ENCODE results near the gene ARMC3.

The ARMC3 gene

DNA sequence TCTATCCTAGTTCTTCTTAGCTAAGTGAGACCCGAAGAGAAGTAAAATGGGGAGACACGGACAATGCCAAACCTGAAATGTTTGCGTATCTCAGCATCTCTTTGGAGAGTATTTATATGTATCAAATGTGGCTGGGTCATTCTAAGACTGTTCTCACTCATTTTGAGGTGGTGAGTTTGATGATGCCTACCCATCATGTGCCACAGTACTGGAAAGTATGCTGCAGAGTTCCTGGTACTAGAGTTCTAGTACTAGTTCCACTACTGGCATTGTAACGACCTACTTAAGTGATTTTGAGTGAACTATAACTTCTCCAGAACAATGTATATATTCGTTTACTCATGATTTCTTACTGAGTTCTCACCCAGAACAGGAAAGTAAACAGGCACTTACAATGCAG is 41.9 kb downstream of the ARMC3 start:
- TF ChIP-seq, protein P1, sequence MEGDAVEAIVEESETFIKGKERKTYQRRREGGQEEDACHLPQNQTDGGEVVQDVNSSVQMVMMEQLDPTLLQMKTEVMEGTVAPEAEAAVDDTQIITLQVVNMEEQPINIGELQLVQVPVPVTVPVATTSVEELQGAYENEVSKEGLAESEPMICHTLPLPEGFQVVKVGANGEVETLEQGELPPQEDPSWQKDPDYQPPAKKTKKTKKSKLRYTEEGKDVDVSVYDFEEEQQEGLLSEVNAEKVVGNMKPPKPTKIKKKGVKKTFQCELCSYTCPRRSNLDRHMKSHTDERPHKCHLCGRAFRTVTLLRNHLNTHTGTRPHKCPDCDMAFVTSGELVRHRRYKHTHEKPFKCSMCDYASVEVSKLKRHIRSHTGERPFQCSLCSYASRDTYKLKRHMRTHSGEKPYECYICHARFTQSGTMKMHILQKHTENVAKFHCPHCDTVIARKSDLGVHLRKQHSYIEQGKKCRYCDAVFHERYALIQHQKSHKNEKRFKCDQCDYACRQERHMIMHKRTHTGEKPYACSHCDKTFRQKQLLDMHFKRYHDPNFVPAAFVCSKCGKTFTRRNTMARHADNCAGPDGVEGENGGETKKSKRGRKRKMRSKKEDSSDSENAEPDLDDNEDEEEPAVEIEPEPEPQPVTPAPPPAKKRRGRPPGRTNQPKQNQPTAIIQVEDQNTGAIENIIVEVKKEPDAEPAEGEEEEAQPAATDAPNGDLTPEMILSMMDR (IDR thresholded peaks at IDR 0.05): no peak

DNA sequence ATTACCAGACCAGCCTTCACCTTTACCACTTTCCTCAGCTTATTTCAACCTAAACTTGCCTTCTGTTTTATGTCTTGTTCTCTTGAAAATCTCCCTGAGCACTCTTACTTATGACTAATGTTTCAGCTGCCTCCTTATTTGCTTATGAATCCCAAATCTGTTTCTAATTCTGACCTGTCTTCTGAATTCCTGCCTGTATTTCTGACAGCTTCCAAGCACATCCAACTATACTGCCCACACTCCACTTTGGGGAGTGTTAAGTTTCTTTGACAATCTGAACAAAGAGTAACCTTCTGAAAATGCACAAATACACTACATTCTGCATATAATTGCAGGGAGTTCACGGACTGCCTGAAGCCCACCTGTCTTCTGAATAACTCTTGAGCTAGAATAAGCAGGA is 48.7 kb downstream of the ARMC3 start:
- TF ChIP-seq, protein P1 (IDR thresholded peaks at IDR 0.05): no peak

DNA sequence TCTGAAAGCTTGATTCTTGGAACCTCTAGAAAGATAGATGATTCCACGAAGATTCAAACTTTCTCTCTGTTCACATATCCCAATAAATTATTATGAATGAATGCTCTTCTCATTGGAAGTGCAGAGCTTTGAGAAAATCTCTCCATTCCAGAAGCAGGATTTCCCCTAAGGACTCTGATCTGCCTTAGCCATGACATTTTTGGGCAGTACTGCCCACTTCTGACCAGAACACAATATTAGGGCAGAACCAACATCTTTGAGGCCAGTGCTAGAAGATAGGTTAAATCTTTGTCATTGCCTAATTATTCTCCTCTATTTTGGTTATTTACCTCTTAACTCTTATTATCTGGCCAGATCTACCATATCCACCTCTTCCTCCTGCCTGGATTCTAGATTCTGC is 49.9 kb downstream of the ARMC3 start:
- TF ChIP-seq, protein P1 (IDR thresholded peaks at IDR 0.05): no peak

DNA sequence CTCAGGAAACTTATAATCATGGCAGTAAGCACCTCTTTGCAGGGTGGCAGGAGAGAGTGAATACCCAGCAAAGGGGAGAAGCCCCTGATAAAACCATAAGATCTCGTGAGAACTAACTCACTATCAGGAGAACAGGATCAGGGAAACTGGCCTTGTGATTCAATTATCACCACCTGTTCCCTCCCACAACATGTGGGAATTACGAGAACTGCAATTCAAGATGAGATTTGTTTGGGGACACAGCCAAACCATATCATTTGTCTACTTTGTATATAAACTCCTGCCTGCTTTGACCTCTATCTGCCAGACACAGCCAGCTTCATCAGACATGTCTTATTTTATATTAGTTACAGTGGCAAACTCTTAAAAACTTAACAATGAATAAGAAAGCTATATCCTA is 50.4 kb downstream of the ARMC3 start:
- TF ChIP-seq, protein P1 (IDR thresholded peaks at IDR 0.05): no peak

DNA sequence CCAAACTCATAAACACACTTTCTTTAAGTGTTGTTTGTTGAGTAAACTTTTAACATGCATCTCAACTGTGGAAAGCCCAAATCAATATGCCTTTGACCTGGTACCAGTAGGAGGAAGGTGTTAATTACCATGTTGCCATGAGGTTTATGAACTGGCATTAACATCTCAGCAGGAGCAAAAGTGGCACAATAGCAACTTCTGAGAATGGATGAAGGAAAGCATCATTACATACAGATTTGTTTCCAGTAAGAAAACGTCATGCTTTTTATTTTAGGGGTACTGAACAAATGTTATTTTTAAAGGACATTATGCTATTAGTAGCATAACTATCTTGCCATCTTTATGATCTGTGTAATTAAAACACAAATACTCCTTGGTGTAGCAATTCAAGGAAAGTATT is 51.1 kb downstream of the ARMC3 start:
- TF ChIP-seq, protein P1 (IDR thresholded peaks at IDR 0.05): no peak

DNA sequence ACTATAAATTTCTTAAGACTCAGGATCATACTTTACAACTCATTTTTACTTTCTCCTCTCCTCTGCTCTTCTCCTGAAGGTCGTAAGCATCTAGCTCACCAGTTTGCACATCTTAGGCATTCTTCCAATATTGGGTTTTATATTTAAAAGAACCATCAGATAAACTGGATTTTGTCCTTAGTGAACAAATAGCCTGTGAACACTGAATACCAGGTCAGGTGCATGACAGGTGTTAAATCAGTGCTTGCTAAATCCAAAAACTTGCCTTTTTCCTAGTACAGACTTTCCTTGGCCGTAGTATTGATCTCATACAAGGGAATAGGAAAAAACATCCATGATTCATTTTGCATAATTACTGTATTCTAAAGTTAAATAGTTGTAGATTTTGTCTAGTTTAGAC is 53.0 kb downstream of the ARMC3 start:
- TF ChIP-seq, protein P1 (IDR thresholded peaks at IDR 0.05): no peak

DNA sequence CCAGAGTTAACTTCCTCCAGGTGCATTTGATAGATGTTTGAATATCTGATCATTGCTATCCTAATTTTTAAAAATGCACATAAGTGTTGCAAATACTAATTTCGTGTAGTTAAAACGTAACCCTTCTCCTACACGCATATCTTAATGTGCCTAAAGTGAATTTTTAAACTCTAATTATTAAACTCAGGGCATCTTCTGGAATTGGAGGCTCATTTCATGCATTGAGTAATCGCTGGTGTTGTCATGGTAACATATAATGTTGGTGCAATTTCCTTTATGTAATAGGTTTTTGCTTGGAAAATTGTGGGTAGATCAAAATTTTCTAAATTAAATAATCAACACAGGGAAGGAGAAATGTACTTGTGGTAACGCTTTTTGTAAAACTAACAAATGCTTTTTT is 56.2 kb downstream of the ARMC3 start:
- TF ChIP-seq, protein P1 (IDR thresholded peaks at IDR 0.05): no peak

DNA sequence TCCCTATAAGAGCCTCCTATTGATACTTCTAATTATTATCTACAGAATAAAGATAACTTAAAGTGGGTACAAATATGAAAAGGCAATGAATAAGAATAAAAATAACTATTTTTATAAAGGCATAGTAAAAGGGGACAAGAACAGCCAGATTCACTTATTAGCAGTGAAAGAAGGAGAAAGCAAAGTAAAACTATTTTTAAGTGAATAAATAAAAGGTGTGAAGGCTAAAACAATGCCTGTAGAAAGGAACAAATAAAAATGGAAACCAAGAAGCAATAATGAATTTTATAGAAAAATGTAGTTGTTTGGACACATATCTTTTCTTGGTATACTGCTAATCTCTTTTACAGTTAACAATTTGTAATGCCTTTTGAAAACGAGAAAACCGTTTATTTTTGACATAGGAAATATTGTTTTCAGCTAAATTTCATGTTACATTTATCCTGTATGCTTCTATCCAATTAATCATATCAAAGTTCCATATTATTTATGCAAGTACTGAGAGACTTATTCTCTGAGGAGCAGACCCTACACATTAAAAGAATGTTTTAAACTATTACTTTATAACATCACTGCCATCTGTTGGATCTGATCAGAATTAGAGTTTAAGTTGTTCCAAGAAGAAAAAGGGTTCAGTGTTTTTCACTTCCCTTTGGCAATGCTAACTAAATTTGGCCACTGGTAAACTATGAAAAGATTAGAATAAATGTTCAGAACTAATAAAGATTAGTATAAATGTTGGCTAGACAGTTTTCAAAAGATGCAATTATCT is 59.1 kb downstream of the ARMC3 start:
- TF ChIP-seq, protein P1 (IDR thresholded peaks at IDR 0.05): peak; percentile 68

Data from LNCAP (cell line).